ENCODE data around the gene GDE1.

Gene GDE1

GRCh38 chr16:19486750-19487325 is 35.1 kb downstream of the GDE1 start:
- ATAC-seq, result no peak
- TF ChIP-seq CREB5 (CRISPR knock-in tag; IDR thresholded peaks at IDR 0.05; ENCODE audit: low read depth) (no peak), ARNTL (CRISPR knock-in tag; IDR thresholded peaks at IDR 0.05; ENCODE audit: borderline replicate concordance, low read depth) (no peak), CSRNP3 (CRISPR knock-in tag; IDR thresholded peaks at IDR 0.05) (no peak), ZFP30 (CRISPR knock-in tag; IDR thresholded peaks at IDR 0.05) (no peak), TOX (CRISPR knock-in tag; IDR thresholded peaks at IDR 0.05; ENCODE audit: borderline replicate concordance) (no peak), ISL1 (CRISPR knock-in tag; IDR thresholded peaks at IDR 0.05) (no peak), TCF4 (CRISPR knock-in tag; IDR thresholded peaks at IDR 0.05; ENCODE audit: borderline replicate concordance) (no peak), RARB (CRISPR knock-in tag; IDR thresholded peaks at IDR 0.05) (no peak), OSR1 (CRISPR knock-in tag; IDR thresholded peaks at IDR 0.05) (no peak), SNAI2 (CRISPR knock-in tag; IDR thresholded peaks at IDR 0.05) (no peak), POU6F1 (CRISPR knock-in tag; IDR thresholded peaks at IDR 0.05; ENCODE audit: borderline replicate concordance, low read depth) (no peak), ZNF8 (CRISPR knock-in tag; IDR thresholded peaks at IDR 0.05) (no peak), ZFP3 (CRISPR knock-in tag; IDR thresholded peaks at IDR 0.05) (no peak), ZNF565 (CRISPR knock-in tag; conservative IDR thresholded peaks at IDR 0.05; ENCODE audit: low read depth) (no peak), PPARA (CRISPR knock-in tag; IDR thresholded peaks at IDR 0.05; ENCODE audit: borderline replicate concordance) (no peak), GLIS3 (CRISPR knock-in tag; IDR thresholded peaks at IDR 0.05) (no peak)

- no peak for ATAC-seq
- no peak for TF ChIP-seq RARB (CRISPR knock-in tag; IDR thresholded peaks at IDR 0.05)
- no peak for TF ChIP-seq POU6F1 (CRISPR knock-in tag; IDR thresholded peaks at IDR 0.05; ENCODE audit: borderline replicate concordance, low read depth)
- TF ChIP-seq TCF4 (CRISPR knock-in tag; IDR thresholded peaks at IDR 0.05; ENCODE audit: borderline replicate concordance), result no peak
- no peak for TF ChIP-seq ZNF70 (CRISPR knock-in tag; IDR thresholded peaks at IDR 0.05)
- no peak for TF ChIP-seq PATZ1 (CRISPR knock-in tag; IDR thresholded peaks at IDR 0.05; ENCODE audit: borderline replicate concordance)
- TF ChIP-seq CSDC2 (CRISPR knock-in tag; IDR thresholded peaks at IDR 0.05), result no peak
- no peak for TF ChIP-seq ESRRG (CRISPR knock-in tag; IDR thresholded peaks at IDR 0.05)
- TF ChIP-seq BACH2 (CRISPR knock-in tag; IDR thresholded peaks at IDR 0.05; ENCODE audit: borderline replicate concordance), result no peak
- no peak for TF ChIP-seq GLIS3 (CRISPR knock-in tag; IDR thresholded peaks at IDR 0.05)
- TF ChIP-seq ZC3H10 (CRISPR knock-in tag; IDR thresholded peaks at IDR 0.05), result no peak
- no peak for TF ChIP-seq ZFP30 (CRISPR knock-in tag; IDR thresholded peaks at IDR 0.05)
- TF ChIP-seq ZNF565 (CRISPR knock-in tag; conservative IDR thresholded peaks at IDR 0.05; ENCODE audit: low read depth), result no peak
- TF ChIP-seq ARNTL (CRISPR knock-in tag; IDR thresholded peaks at IDR 0.05; ENCODE audit: borderline replicate concordance, low read depth), result no peak
Observed at GRCh38 chr16:19486051-19486450, 35.8 kb downstream of the GDE1 start.

- no peak for ATAC-seq
- TF ChIP-seq ARNTL (CRISPR knock-in tag; IDR thresholded peaks at IDR 0.05; ENCODE audit: borderline replicate concordance, low read depth) (no peak), CSDC2 (CRISPR knock-in tag; IDR thresholded peaks at IDR 0.05) (no peak), SNAI2 (CRISPR knock-in tag; IDR thresholded peaks at IDR 0.05) (no peak), PATZ1 (CRISPR knock-in tag; IDR thresholded peaks at IDR 0.05; ENCODE audit: borderline replicate concordance) (no peak), ZFP30 (CRISPR knock-in tag; IDR thresholded peaks at IDR 0.05) (no peak), BACH2 (CRISPR knock-in tag; IDR thresholded peaks at IDR 0.05; ENCODE audit: borderline replicate concordance) (no peak), TSHZ2 (CRISPR knock-in tag; IDR thresholded peaks at IDR 0.05) (no peak), CSRNP3 (CRISPR knock-in tag; IDR thresholded peaks at IDR 0.05) (no peak)
Observed at GRCh38 chr16:19485611-19486010, 36.3 kb downstream of the GDE1 start.

Data from SK-N-SH treated with all-trans-retinoic acid at 6 μM for 48 hours (cell line).